GM18498 (cell line): ENCODE measurements around the gene SYNM.

Experiments used
- ATAC-seq: cut with Tn5 transposase; IDR thresholded peaks from one replicate; pipeline ENCODE4 v1.9.1; 2021; ENCODE audit warnings: mild to moderate bottlenecking, moderate library complexity; ENCODE audit not compliant: unreplicated experiment

Gene SYNM

DNA sequence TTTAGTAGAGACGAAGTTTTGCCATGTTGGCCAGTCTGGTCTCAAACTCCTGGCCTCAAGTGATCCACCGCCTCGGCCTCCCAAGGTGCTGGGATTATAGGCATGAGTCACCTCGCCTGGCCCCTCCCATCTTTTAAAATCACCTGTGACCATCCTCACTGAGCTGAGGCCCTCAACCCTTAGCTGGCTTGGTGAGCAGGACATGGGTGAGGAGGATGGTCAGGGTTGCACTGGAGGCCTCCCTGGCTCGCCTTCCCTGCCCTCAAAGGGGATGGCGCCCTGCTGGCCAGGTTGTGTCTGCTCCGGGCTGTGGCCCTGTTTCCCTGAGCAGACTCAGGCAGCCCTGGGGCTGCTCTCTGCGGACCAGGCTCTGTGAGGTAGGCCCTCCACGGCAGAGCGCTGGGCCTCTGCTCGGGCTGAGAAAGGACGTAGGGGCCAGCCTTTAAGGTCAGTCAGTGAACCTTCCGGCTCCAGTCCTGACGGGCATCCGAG is 33.7 kb downstream of the SYNM start:
- no peak for ATAC-seq

GRCh38 chr15:99139276-99139675 is 34.4 kb downstream of the SYNM start:
- no peak for ATAC-seq

- ATAC-seq, result no peak
Measured at GRCh38 chr15:99140590-99140989, 35.7 kb downstream of the SYNM start.

GRCh38 chr15:99141943-99142342 is 37.1 kb downstream of the SYNM start:
- no peak for ATAC-seq

- ATAC-seq, result no peak
Measured at GRCh38 chr15:99142562-99142961, 37.7 kb downstream of the SYNM start.

GRCh38 chr15:99143242-99143641 is 38.4 kb downstream of the SYNM start:
- no peak for ATAC-seq

DNA sequence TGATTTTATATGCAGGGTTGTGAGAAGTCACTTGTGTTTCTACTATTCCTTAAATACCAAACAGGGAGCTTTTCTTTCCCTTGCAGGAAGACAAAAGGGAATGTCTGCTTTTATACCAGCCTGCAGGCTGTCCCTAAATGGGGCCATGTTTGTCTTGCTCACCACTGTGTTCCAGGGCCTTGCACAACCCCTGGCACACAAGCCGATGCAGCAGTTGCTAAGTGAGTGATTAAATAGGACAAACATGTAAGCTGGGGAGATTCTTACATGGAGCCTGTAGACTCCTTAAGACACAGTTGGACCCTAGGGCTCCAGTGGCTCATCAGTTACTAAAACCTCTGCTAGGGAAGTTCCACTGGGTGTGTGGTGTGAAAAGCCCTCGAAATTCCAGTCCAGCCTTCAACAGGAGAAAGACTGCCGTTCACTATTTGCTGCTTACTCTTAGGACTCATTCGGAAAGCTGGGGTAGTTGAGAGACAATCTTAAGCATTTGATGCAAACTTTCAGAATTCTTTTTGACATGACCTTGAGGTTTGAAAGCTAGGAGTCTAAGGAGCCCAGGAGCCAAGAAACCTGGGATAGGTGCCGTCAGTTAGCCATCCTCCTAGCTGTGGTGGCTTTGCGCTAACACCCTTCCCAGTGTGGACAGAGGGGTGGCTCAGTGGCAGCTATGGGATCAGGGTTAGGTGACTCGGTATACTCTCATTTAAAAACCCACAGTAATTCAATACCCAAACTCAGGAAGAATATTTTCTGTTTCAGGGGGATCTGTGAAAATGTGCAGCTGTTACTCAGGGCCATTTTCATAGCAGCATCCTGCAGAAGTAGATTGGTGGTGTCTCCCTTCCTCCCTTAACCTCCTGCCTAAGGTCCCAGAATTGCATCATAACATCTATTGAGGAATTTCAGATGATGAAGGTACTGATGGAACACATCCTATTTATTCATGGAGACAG is 39.1 kb downstream of the SYNM start:
- no peak for ATAC-seq

DNA sequence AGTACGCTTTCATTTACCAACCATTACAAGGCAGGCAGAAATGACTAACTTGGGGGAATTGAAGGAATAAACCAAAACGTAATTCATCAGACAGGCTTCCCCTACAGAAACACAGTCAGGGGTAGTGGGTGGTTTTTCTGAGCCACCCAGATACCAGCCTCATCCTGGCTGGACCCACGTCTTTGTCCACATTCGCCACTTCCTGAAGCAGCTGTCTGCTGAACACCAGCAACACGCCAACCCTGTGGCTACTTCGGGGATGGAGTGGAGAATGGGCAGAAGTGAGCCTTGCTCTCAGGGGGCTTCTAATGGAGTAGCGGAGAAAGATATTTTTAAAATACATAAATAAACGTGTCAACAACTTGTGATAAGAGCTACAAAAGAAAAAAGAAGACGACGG is 40.1 kb downstream of the SYNM start:
- ATAC-seq, result no peak

DNA sequence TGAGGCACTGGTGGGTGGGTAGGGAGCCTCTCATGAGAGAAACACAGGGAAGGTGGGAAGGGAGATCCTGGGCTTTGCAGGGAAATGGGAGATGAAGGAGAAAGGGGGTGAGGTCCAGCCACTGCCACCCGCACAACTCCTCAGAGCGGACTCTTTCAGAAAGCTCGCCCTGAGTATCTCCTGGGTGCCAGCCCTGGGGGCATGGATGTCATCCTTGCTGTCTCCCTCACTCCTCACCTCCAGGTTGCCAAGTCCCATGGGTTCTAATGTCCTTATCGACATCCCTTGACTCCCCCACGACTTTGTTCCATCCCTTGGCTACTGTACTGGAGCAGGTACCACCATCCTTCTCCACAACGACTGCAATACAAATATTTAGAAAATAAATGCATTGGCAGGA is 40.9 kb downstream of the SYNM start:
- no peak for ATAC-seq

DNA sequence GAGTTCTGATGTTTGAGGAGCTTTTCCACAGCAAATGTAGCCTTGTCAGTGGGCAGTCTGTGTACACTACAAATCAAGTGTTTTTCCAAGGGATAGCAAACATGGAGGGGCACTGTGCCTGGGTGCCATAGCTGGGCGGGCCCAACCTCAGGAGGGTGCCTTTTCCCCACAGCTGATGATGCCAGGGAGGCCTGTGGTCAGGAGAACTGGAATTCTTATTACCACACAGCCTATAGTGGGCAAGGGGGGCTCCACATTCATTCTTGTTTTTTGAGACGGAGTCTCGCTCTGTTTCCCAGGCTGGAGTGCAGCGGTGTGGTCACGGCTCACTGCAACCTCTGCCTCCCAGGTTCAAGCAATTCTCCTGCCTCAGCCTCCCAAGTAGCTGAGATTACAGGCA is 41.8 kb downstream of the SYNM start:
- no peak for ATAC-seq

DNA sequence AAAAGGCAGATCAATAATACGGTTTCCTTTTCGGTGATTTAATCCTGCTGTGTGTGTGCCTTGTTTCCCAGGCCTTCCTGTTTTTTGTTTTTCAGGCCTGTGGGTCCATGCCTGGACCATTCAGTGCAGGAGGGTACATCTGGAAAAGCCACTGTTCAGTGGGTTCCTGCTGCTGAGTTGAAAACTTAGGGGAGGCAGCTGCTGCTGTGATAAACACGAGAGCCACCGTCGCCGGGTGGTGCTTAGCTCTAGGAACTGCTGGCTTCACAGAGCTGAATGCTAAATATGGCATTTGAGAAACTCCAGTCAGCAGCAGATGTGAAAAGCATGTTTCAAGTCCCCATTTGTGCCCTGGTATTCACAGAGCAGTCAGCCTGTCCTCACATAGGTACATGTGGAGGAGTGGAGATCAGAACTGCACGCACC is 44.0 kb downstream of the SYNM start:
- no peak for ATAC-seq

GRCh38 chr15:99149366-99149765 is 44.5 kb downstream of the SYNM start:
- no peak for ATAC-seq

DNA sequence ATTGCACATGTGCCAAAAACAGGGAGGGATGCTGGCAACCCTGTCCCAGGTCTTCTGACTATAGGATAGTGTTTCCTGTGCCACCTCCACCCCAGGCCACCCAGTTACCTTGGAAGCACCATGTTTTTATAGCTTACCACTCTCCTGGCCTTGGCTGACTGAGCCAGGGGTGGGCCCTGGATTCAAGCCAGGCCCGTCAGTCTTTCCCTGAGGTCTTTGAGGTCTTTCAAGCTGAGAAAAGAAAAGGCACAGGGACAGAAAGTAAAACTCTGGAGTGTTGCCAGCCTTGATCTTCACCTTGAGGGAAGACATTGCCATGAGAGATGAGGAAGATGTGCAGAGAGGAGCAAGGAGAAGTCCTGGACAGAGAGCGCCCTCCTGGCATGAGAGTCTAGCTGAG is 46.3 kb downstream of the SYNM start:
- ATAC-seq, result no peak

DNA sequence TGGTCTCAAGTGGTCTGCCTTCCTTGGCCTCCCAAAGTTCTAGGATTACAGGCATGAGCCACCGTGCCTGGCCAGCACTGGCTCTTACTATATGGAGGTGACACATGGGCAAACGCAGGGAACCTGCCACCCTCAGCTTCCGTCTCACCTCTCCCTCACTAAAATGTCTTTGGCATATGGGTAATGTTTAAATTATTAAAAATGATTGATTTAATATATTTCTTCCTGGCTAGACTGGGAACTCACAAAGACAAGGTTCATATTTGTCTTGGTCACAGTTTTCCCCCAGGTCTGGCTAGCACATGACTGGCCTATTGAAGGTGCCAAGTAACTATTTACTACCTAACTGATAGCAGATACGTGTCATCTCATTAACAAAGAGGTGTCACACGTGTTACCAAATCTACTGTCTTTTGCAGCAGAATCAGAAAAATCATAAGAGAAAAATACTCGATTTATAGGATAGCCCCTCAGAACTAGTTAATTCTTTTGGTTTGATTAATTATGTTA is 48.2 kb downstream of the SYNM start:
- no peak for ATAC-seq

- ATAC-seq, result no peak
Measured at GRCh38 chr15:99154271-99154670, 49.4 kb downstream of the SYNM start.

GRCh38 chr15:99155961-99156443 is 51.1 kb downstream of the SYNM start:
- ATAC-seq, result no peak

GRCh38 chr15:99157456-99157855 is 52.6 kb downstream of the SYNM start:
- ATAC-seq, result no peak

DNA sequence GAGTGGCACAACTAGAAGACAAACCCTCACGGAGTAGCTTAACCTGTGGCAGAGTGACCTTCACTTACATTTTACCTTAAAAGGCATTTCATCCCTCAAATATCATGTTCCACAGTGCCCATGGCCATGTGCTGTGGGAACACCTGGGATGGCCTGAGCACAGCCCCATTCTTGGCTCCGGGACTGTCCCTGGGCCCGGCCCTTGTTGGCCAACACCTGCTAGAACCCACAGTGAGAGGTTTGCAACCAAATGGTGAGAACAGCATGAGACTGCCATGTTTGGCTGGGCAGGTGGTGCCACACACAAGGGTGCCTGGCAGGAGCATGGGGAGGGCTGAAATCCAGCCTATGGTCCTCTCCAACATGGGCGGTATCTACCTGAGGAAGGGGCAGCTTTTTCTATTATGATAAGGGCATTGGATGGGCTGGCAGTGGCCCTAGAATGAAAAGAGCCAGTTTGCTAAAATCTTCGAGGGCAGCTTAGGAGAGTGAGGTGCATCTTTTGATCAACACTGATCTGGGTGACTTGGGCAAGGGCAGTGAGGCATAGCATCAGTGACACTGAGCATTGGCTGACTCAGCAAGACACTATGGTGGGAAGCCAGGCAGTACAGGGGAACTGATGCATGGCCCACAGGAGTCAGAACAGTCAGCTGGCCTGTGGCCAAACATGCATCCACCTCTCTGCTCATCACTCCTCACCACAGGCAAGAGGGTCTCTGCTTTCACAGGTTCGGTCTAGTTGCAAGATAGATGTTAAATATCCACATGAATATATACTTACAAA is 53.9 kb downstream of the SYNM start:
- ATAC-seq, result no peak

GRCh38 chr15:99163271-99164062 is 58.6 kb downstream of the SYNM start:
- no peak for ATAC-seq

DNA sequence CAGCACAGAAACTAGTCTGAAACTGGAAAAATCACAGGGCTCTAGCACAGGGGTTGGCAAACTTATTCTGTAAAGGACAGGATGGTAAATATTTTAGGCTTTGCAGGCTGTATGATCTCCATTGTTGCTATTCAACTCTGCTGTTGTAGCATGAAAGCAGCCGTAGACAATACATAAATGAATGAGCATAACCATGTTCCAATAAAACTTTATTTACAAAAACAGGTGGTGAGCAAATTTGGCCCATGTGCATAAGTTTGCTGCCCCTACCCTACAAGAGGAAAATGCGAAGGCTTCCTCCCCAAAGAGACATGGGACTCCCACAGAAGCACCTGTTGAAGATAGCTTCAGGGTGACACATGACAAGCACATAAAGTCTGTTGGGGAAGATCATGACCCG is 59.2 kb downstream of the SYNM start:
- no peak for ATAC-seq
